ENCODE data around the gene ADGRE3. TPM values are rescaled to one million over a fixed set of nuclear protein-coding genes. Genes with fewer than 3 reads are reported as not detected.

The ADGRE3 gene
- total RNA-seq, 4 donors from 2014 or later, result 0.50 TPM; not detected in 3

- no peaks in the 10 kb centered on the region for H3K4me1 ChIP-seq
- H3K27ac ChIP-seq (replicated peaks in 1 of 4), result no peak overlapping the region
- no peak for TF ChIP-seq POLR2A (IDR thresholded peaks at IDR 0.05; ENCODE audit: low read depth)
- no peak for TF ChIP-seq POLR2AphosphoS5 (IDR thresholded peaks at IDR 0.05)
- no peak for TF ChIP-seq CTCF (IDR thresholded peaks at IDR 0.05)
- no peak for TF ChIP-seq EP300 (IDR thresholded peaks at IDR 0.05)
- DNase-seq (ENCODE audit: extremely low spot score), result no peak
- 70% methylated on average over 4 of the region's 4 CpGs for WGBS
- H3K36me3 ChIP-seq, result no peaks in the 10 kb centered on the region
- intact Hi-C loops (cut with DNase I), result no loop called here
- no peaks in the 10 kb centered on the region for H3K9me3 ChIP-seq
- H3K27me3 ChIP-seq, result peaks cover 0 to 33% (median 0%) of the 10 kb centered on the region in 4 donors
- H3K4me3 ChIP-seq, result no peak overlapping the region
Measured at GRCh38 chr19:14649020-14649419, 25.6 kb downstream of the ADGRE3 start.

- H3K4me3 ChIP-seq, result no peak overlapping the region
- H3K4me1 ChIP-seq, result no peaks in the 10 kb centered on the region
- WGBS, result 68% methylated on average over 2 of the region's 2 CpGs
- intact Hi-C loops (cut with DNase I), result no loop called here
- H3K9me3 ChIP-seq, result peaks cover 0 to under 1% (median under 1%) of the 10 kb centered on the region in 4 donors
- no peak for DNase-seq (ENCODE audit: extremely low spot score)
- no peaks in the 10 kb centered on the region for H3K36me3 ChIP-seq
- TF ChIP-seq CTCF (IDR thresholded peaks at IDR 0.05), result no peak
- no peak for TF ChIP-seq POLR2A (IDR thresholded peaks at IDR 0.05; ENCODE audit: low read depth)
- no peak for TF ChIP-seq POLR2AphosphoS5 (IDR thresholded peaks at IDR 0.05)
- TF ChIP-seq EP300 (IDR thresholded peaks at IDR 0.05), result no peak
- H3K27ac ChIP-seq (replicated peaks in 1 of 4), result no peak overlapping the region
- H3K27me3 ChIP-seq, result peaks cover 0 to 35% (median 0%) of the 10 kb centered on the region in 4 donors
Measured at GRCh38 chr19:14648506-14648905, 26.1 kb downstream of the ADGRE3 start.

- WGBS, result 46% methylated on average over 4 of the region's 4 CpGs
- H3K27ac ChIP-seq (replicated peaks in 1 of 4), result no peak overlapping the region
- TF ChIP-seq EP300 (IDR thresholded peaks at IDR 0.05) (no peak), CTCF (IDR thresholded peaks at IDR 0.05) (no peak), POLR2AphosphoS5 (IDR thresholded peaks at IDR 0.05) (no peak), POLR2A (IDR thresholded peaks at IDR 0.05; ENCODE audit: low read depth) (no peak)
- H3K27me3 ChIP-seq, result peaks cover 0 to 28% (median 0%) of the 10 kb centered on the region in 4 donors
- intact Hi-C loops (cut with DNase I), result no loop called here
- no peak for DNase-seq (ENCODE audit: extremely low spot score)
- H3K36me3 ChIP-seq, result no peaks in the 10 kb centered on the region
- H3K9me3 ChIP-seq, result peaks cover 0 to 18% (median 11%) of the 10 kb centered on the region in 4 donors
- no peaks in the 10 kb centered on the region for H3K4me1 ChIP-seq
- no peak overlapping the region for H3K4me3 ChIP-seq
Measured at GRCh38 chr19:14639536-14640277, 34.9 kb downstream of the ADGRE3 start.

- H3K27me3 ChIP-seq, result no peaks in the 10 kb centered on the region
- TF ChIP-seq POLR2AphosphoS5 (IDR thresholded peaks at IDR 0.05), result no peak
- TF ChIP-seq CTCF (IDR thresholded peaks at IDR 0.05), result no peak
- TF ChIP-seq EP300 (IDR thresholded peaks at IDR 0.05), result no peak
- TF ChIP-seq POLR2A (IDR thresholded peaks at IDR 0.05; ENCODE audit: low read depth), result no peak
- H3K4me3 ChIP-seq, result no peak overlapping the region
- no peaks in the 10 kb centered on the region for H3K36me3 ChIP-seq
- no peaks in the 10 kb centered on the region for H3K4me1 ChIP-seq
- intact Hi-C loops (cut with DNase I), result no loop called here
- H3K9me3 ChIP-seq, result peaks cover 0 to 8% (median 5%) of the 10 kb centered on the region in 4 donors
- no peak overlapping the region for H3K27ac ChIP-seq (replicated peaks in 1 of 4)
- 24% methylated on average over 1 of the region's 1 CpG for WGBS
- no peak for DNase-seq (ENCODE audit: extremely low spot score)
Measured at GRCh38 chr19:14632286-14632685, 42.4 kb downstream of the ADGRE3 start.
